Liver (tissue), 9 donors: ENCODE data around the gene AMHR2. TPM values are rescaled to one million over a fixed set of nuclear protein-coding genes. Genes with fewer than 3 reads are reported as not detected.

Source experiments
- DNase-seq: peaks from one replicate; pipeline ENCODE4 v3.0.0-alpha.2; 2017; ENCODE audit warnings: low spot score
- H3K27ac ChIP-seq, 2 donors: one replicate each; pipeline ENCODE4 v1.7.0; 2013; ENCODE audit warnings: inconsistent platforms in 2 of 2, low read length in 2 of 2, control low read depth in 1 of 2, low read depth in 1 of 2, mild to moderate bottlenecking in 1 of 2
- H3K27me3 ChIP-seq, 4 donors: one replicate each; pipeline versions ENCODE4 v1.6.1 to v1.7.0; 2013; ENCODE audit warnings: low read length in 3 of 4, inconsistent platforms in 1 of 4, mild to moderate bottlenecking in 1 of 4, moderate library complexity in 1 of 4; ENCODE audit not compliant: control insufficient read depth in 4 of 4, insufficient read depth in 4 of 4
- H3K36me3 ChIP-seq, 4 donors: one replicate each; pipeline versions ENCODE4 v1.6.1 to v1.7.0; 2013; ENCODE audit warnings: low read length in 3 of 4, mild to moderate bottlenecking in 3 of 4, low read depth in 1 of 4, moderate library complexity in 1 of 4; ENCODE audit not compliant: control insufficient read depth in 4 of 4, insufficient read depth in 3 of 4
- H3K4me1 ChIP-seq, 4 donors: one replicate each; pipeline versions ENCODE4 v1.6.1 to v1.7.0; 2013; ENCODE audit warnings: low read length in 3 of 4, mild to moderate bottlenecking in 3 of 4, moderate library complexity in 1 of 4; ENCODE audit not compliant: control insufficient read depth in 4 of 4, insufficient read depth in 4 of 4
- H3K4me3 ChIP-seq, 3 donors: one replicate each; pipeline versions ENCODE4 v1.6.1 to v1.7.0; 2013; ENCODE audit warnings: low read length in 3 of 3, control low read depth in 1 of 3, low read depth in 1 of 3, mild to moderate bottlenecking in 1 of 3
- H3K9ac ChIP-seq, 2 donors: one replicate each; pipeline ENCODE4 v1.7.0; 2013; ENCODE audit warnings: low read length in 2 of 2, mild to moderate bottlenecking in 2 of 2, moderate library complexity in 2 of 2, control low read depth in 1 of 2, low read depth in 1 of 2
- H3K9me3 ChIP-seq, 4 donors: one replicate each; pipeline versions ENCODE4 v1.6.1 to v1.7.0; 2013; ENCODE audit warnings: low read length in 3 of 4; ENCODE audit not compliant: control insufficient read depth in 4 of 4
- CTCF ChIP-seq: fragments of 150-350 bp; IDR thresholded peaks from 2 replicates; pipeline ENCODE4 v1.5.1; 2017; ENCODE audit warnings: improper control_type of control experiment, low read depth, low read length; ENCODE audit not compliant: missing input control
- EGR1 ChIP-seq, 2 donors: IDR thresholded peaks; 2 replicates each; pipeline ENCODE4 v1.6.1; 2016 to 2018; ENCODE audit warnings: antibody characterized with exemption in 2 of 2, low read depth in 2 of 2
- FOXA2 ChIP-seq: IDR thresholded peaks from 2 replicates; pipeline ENCODE4 v1.6.1; 2016; ENCODE audit warnings: antibody characterized with exemption
- GABPA ChIP-seq, 2 donors: IDR thresholded peaks in 1 of 2; conservative IDR thresholded peaks in 1 of 2; 2 replicates each; pipeline ENCODE4 v1.6.1; 2016; ENCODE audit warnings: antibody characterized with exemption in 2 of 2, mild to moderate bottlenecking in 1 of 2, moderate library complexity in 1 of 2
- HNF4A ChIP-seq, 2 donors: conservative IDR thresholded peaks; 2 replicates each; pipeline ENCODE4 v1.6.1; 2016; ENCODE audit warnings: antibody characterized with exemption in 2 of 2, mild to moderate bottlenecking in 2 of 2
- HNF4G ChIP-seq: IDR thresholded peaks from 2 replicates; pipeline ENCODE4 v1.6.1; 2016; ENCODE audit warnings: antibody characterized with exemption
- JUND ChIP-seq, 2 donors: IDR thresholded peaks; 2 replicates each; pipeline ENCODE4 v1.6.1; 2016; ENCODE audit warnings: antibody characterized with exemption in 2 of 2
- MAX ChIP-seq: IDR thresholded peaks from 2 replicates; pipeline ENCODE4 v1.6.1; 2016; ENCODE audit warnings: antibody characterized with exemption
- NR2F2 ChIP-seq: IDR thresholded peaks from 2 replicates; pipeline ENCODE4 v1.6.1; 2016; ENCODE audit warnings: antibody characterized with exemption
- RAD21 ChIP-seq, 2 donors: IDR thresholded peaks; 2 replicates each; pipeline ENCODE4 v1.6.1; 2016; ENCODE audit warnings: antibody characterized with exemption in 2 of 2, mild to moderate bottlenecking in 2 of 2
- REST ChIP-seq: IDR thresholded peaks from 2 replicates; pipeline ENCODE4 v1.6.1; 2016; ENCODE audit warnings: antibody characterized with exemption, mild to moderate bottlenecking
- SP1 ChIP-seq: IDR thresholded peaks from 2 replicates; pipeline ENCODE4 v1.6.1; 2018; ENCODE audit warnings: antibody characterized with exemption, mild to moderate bottlenecking
- TAF1 ChIP-seq: conservative IDR thresholded peaks from 2 replicates; pipeline ENCODE4 v1.6.1; 2016; ENCODE audit warnings: antibody characterized with exemption, mild to moderate bottlenecking
- YY1 ChIP-seq: IDR thresholded peaks from 2 replicates; pipeline ENCODE4 v1.6.1; 2016; ENCODE audit warnings: antibody characterized with exemption, mild to moderate bottlenecking
- WGBS: extraction: QIAGEN DNeasy Blood & Tissue Kit; methylation state at CpG from one replicate; pipeline ENCODE4 v1.1.7; 2013; 5-methylcytosine and 5-hydroxymethylcytosine counted together
- polyA plus RNA-seq, 2 donors: library from polyadenylated mRNA; stranded (reverse) in 1 of 2; unstranded in 1 of 2; fragments of 200-250 nt in 1 of 2; fragments of >200 nt in 1 of 2; fragmentation: Nextera tagmentation in 1 of 2; extraction: Ambion mirVana in 1 of 2; gene quantifications; one replicate each; pipeline versions ENCODE4 v1.2.1 to v1.2.3, GENCODE V29; 2013 to 2015
- total RNA-seq, 2 donors: library from RNA; depleted of rRNA; stranded (reverse); fragments of >200 nt; gene quantifications; one replicate each; pipeline ENCODE4 v1.2.3, GENCODE V29; 2014
- donor health status: healthy.
- donor health status: healthy.
- donor health status: healthy.
- donor health status: healthy.
- donor health status: healthy.

Gene AMHR2
- total and polyA plus RNA-seq, 4 donors: 0.67 to 1.3 (median 0.92) TPM

GRCh38 chr12:53466640-53467039 lies 43.0 kb downstream of the AMHR2 start:
- no peak for DNase-seq
- H3K4me1 ChIP-seq: peaks cover 0 to 6% (median 3%) of the 10 kb centered on the region in 4 donors

DNA sequence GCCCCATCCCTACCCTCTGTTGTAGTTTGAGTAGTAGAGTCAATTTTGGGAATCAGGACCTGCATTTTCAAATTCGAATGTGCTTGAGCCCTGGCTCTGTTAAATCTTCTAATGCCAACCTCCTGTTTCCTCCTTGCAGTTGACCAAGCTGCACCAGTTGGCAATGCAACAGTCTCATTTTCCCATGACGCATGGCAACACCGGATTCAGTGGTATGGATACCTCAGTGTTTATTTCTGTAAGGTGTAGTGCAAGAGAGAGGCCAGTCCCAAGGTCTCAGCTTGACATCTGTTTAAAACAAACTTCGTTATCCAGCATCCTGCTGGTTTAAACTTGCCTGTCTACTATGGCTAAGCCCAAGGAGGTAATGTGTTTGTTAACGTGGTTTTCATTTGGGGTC lies 43.4 kb downstream of the AMHR2 start:
- H3K27ac ChIP-seq: no peak overlapping the region
- H3K9me3 ChIP-seq: no peaks in the 10 kb centered on the region
- peaks cover 32 to 98% (median 89%) of the 10 kb centered on the region in 4 donors for H3K36me3 ChIP-seq
- 76% methylated on average over 5 of the region's 5 CpGs for WGBS
- no peak overlapping the region for H3K9ac ChIP-seq
- H3K4me3 ChIP-seq: no peak overlapping the region
- H3K27me3 ChIP-seq: no peaks in the 10 kb centered on the region
- no peak for TF ChIP-seq YY1
- no peak for TF ChIP-seq CTCF
- no peak for TF ChIP-seq RAD21 (IDR thresholded peaks at IDR 0.05)
- H3K4me1 ChIP-seq: peaks cover 0 to 6% (median 3%) of the 10 kb centered on the region in 4 donors
- no peak for DNase-seq

More at GRCh38 chr12:53466640-53467039, 43.0 kb downstream of the AMHR2 start:
- WGBS: 75% methylated on average over 4 of the region's 4 CpGs
- H3K4me3 ChIP-seq: no peak overlapping the region
- TF ChIP-seq FOXA2: no peak
- no peak for TF ChIP-seq EGR1 (IDR thresholded peaks at IDR 0.05; ENCODE audit: low read depth in 2 of 2)
- no peak for TF ChIP-seq TAF1
- no peak for TF ChIP-seq JUND (IDR thresholded peaks at IDR 0.05)
- no peak for TF ChIP-seq YY1
- TF ChIP-seq GABPA (IDR thresholded peaks at IDR 0.05 in 1 of 2, conservative IDR thresholded peaks at IDR 0.05 in 1 of 2): no peak
- no peak for TF ChIP-seq HNF4G
- TF ChIP-seq SP1: no peak
- no peak for TF ChIP-seq REST
- no peak overlapping the region for H3K9ac ChIP-seq
- no peaks in the 10 kb centered on the region for H3K9me3 ChIP-seq
- H3K27ac ChIP-seq: no peak overlapping the region
- peaks cover 30 to 98% (median 89%) of the 10 kb centered on the region in 4 donors for H3K36me3 ChIP-seq
- H3K27me3 ChIP-seq: no peaks in the 10 kb centered on the region

GRCh38 chr12:53467880-53468279 lies 44.2 kb downstream of the AMHR2 start:
- H3K9me3 ChIP-seq: no peaks in the 10 kb centered on the region
- H3K36me3 ChIP-seq: peaks cover 30 to 98% (median 88%) of the 10 kb centered on the region in 4 donors
- H3K9ac ChIP-seq: no peak overlapping the region
- no peak overlapping the region for H3K27ac ChIP-seq
- H3K27me3 ChIP-seq: no peaks in the 10 kb centered on the region
- peaks cover 0 to 4% (median 1%) of the 10 kb centered on the region in 4 donors for H3K4me1 ChIP-seq
- TF ChIP-seq MAX (no peak), HNF4A (conservative IDR thresholded peaks at IDR 0.05) (no peak), TAF1 (no peak), HNF4G (no peak), FOXA2 (no peak), GABPA (IDR thresholded peaks at IDR 0.05 in 1 of 2, conservative IDR thresholded peaks at IDR 0.05 in 1 of 2) (no peak), CTCF (no peak), NR2F2 (no peak)
- no peak overlapping the region for H3K4me3 ChIP-seq
- 78% methylated on average over 2 of the region's 2 CpGs for WGBS
- no peak for DNase-seq
